HL-60 (cell line): Measurements from ENCODE around the gene FHIT.

Experiments
- DNase-seq, 2 experiments: peaks; one replicate each; pipeline ENCODE4 v3.0.0-alpha.2; 2010 to 2020; ENCODE audit warnings: low read depth in 1 of 2, low spot score in 1 of 2
- H3K27ac ChIP-seq: fragments of 250-450 bp; sonication (Bioruptor Pico); replicated peaks from 2 replicates; pipeline ENCODE4 v1.5.1; 2020; ENCODE audit warnings: mild to moderate bottlenecking, moderate library complexity
- H3K27me3 ChIP-seq: fragments of 250-450 bp; sonication (Bioruptor Pico); 2 replicates; pipeline ENCODE4 v1.5.1; 2021; ENCODE audit warnings: mild to moderate bottlenecking, moderate library complexity; ENCODE audit not compliant: insufficient read depth, poor library complexity, severe bottlenecking
- H3K4me3 ChIP-seq: replicated peaks from 2 replicates; pipeline ENCODE4 v1.5.1; 2011; ENCODE audit warnings: mild to moderate bottlenecking, control low read depth, low read length; ENCODE audit not compliant: insufficient read depth
- GABPA ChIP-seq: IDR thresholded peaks from 2 replicates; pipeline ENCODE4 v1.6.1; 2012; ENCODE audit warnings: low read depth
- POLR2AphosphoS5 ChIP-seq: IDR thresholded peaks from 2 replicates; pipeline ENCODE4 v1.6.1; 2012; ENCODE audit warnings: low read depth
- SPI1 ChIP-seq: IDR thresholded peaks from 2 replicates; pipeline ENCODE4 v1.6.1; 2012; ENCODE audit warnings: low read depth, mild to moderate bottlenecking, borderline replicate concordance
- TF ChIP-seq, protein P1 (sequence below): IDR thresholded peaks from 2 replicates; pipeline ENCODE4 v1.6.1; 2012; ENCODE audit warnings: low read depth; ENCODE audit not compliant: insufficient replicate concordance
- TF ChIP-seq, protein P2 (sequence below): IDR thresholded peaks from one replicate; pipeline ENCODE4 v1.5.1; 2011; ENCODE audit warnings: low read length, control low read depth, inconsistent platforms; ENCODE audit not compliant: insufficient read depth

Gene FHIT

DNA sequence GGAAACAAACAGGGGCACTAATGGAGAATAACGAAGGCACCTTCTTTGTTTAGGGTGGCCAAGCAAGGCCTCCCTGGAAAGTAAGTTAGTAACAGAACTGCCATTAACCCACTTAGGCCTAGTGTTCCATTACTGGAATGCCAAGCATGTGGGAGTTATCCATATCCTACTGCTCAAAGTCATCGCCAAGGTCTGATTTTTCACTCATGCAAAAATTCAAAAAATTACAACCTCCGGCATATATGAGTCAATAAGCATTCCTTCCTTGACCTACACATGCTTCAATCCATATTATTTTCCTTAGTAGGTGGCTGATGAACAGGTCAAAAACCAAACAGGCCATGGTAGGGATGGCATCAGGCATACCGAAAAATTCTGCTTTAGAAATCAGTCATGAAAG, 1097.2 kb downstream of the FHIT start:
- no peaks in the 10 kb centered on the region for H3K27me3 ChIP-seq
- DNase-seq = no peak
- no peak overlapping the region for H3K27ac ChIP-seq
- no peak for TF ChIP-seq SPI1
- TF ChIP-seq POLR2AphosphoS5 = no peak
- TF ChIP-seq, protein P1, sequence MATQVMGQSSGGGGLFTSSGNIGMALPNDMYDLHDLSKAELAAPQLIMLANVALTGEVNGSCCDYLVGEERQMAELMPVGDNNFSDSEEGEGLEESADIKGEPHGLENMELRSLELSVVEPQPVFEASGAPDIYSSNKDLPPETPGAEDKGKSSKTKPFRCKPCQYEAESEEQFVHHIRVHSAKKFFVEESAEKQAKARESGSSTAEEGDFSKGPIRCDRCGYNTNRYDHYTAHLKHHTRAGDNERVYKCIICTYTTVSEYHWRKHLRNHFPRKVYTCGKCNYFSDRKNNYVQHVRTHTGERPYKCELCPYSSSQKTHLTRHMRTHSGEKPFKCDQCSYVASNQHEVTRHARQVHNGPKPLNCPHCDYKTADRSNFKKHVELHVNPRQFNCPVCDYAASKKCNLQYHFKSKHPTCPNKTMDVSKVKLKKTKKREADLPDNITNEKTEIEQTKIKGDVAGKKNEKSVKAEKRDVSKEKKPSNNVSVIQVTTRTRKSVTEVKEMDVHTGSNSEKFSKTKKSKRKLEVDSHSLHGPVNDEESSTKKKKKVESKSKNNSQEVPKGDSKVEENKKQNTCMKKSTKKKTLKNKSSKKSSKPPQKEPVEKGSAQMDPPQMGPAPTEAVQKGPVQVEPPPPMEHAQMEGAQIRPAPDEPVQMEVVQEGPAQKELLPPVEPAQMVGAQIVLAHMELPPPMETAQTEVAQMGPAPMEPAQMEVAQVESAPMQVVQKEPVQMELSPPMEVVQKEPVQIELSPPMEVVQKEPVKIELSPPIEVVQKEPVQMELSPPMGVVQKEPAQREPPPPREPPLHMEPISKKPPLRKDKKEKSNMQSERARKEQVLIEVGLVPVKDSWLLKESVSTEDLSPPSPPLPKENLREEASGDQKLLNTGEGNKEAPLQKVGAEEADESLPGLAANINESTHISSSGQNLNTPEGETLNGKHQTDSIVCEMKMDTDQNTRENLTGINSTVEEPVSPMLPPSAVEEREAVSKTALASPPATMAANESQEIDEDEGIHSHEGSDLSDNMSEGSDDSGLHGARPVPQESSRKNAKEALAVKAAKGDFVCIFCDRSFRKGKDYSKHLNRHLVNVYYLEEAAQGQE = no peak
- no peak for TF ChIP-seq GABPA
- no peak overlapping the region for H3K4me3 ChIP-seq

DNA sequence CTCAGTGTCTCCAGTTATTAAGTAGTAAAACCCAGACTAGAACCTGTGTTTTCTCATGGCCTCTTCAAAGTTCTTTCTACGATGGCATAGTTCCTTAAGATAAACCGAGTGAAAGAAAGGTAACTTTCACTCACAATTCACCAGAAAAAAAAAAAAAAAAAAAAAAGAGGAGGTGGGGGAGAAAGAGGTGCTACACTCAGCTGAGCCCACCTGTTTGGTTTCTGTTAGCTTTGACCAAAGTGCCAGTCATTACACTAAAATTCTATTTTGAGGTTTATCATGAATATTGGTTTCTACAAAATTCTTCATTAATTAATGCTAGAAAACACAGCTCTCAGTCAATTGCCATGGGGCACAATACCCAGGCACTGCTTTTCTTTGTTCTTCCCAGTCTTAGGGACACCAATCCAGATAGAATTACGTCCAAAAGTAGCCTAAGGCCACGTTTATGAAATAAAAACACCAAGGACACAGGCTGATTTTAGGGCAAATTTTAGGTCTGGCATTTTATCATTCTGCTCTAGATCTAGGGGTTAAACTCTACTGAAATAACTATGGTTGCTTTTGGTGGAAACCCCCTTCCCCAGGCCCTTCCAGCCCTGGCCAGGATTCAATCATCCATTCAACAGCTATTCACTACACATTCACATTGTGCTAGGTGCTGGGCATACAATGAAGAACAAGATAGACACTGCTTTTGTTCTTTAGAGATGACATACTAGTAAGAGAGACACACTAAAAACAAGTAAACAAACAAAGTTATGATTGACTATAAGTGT, 1097.8 kb downstream of the FHIT start:
- TF ChIP-seq POLR2AphosphoS5 = no peak
- TF ChIP-seq, protein P2, sequence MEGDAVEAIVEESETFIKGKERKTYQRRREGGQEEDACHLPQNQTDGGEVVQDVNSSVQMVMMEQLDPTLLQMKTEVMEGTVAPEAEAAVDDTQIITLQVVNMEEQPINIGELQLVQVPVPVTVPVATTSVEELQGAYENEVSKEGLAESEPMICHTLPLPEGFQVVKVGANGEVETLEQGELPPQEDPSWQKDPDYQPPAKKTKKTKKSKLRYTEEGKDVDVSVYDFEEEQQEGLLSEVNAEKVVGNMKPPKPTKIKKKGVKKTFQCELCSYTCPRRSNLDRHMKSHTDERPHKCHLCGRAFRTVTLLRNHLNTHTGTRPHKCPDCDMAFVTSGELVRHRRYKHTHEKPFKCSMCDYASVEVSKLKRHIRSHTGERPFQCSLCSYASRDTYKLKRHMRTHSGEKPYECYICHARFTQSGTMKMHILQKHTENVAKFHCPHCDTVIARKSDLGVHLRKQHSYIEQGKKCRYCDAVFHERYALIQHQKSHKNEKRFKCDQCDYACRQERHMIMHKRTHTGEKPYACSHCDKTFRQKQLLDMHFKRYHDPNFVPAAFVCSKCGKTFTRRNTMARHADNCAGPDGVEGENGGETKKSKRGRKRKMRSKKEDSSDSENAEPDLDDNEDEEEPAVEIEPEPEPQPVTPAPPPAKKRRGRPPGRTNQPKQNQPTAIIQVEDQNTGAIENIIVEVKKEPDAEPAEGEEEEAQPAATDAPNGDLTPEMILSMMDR = no peak
- no peak for TF ChIP-seq SPI1
- TF ChIP-seq GABPA = no peak
- TF ChIP-seq, protein P1 = no peak

DNA sequence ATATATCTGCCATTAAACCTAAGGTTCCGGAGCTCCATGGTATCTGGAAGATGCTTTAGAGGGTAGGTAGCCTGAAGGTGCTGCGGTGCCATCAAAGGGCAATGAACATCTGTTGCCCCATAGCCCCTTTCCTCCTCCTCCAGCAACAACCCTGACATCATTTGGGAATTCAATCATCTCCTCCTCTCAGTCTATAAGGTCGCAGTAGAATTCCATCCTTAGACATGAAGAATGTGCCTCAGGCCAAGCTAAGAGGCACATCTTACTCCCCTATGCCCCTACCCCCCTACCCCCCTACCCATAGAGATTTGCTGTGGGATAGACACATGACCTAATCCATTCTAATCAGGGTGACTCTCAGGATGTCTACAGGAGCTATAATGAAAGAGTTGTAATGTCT, 1101.8 kb downstream of the FHIT start:
- H3K27ac ChIP-seq = no peak overlapping the region
- DNase-seq = no peak
- no peaks in the 10 kb centered on the region for H3K27me3 ChIP-seq
- no peak overlapping the region for H3K4me3 ChIP-seq
- TF ChIP-seq, protein P1 = no peak
- no peak for TF ChIP-seq SPI1
- TF ChIP-seq, protein P2 = no peak

More for the DNA sequence above, 1097.8 kb downstream of the FHIT start:
- Histone ChIP-seq H3K27ac (no peak overlapping the region), H3K4me3 (no peak overlapping the region), H3K27me3 (no peaks in the 10 kb centered on the region)
- no peak for DNase-seq
